ENCODE data around the gene PDCD1LG2. TPM values are rescaled to one million over a fixed set of nuclear protein-coding genes. Genes with fewer than 3 reads are reported as not detected.
"Not testable (repeated sequence)": the region's sequence is repeated elsewhere in the genome, so short reads cannot be mapped to it uniquely, and the experiment has no call there.

The PDCD1LG2 gene
- polyA plus RNA-seq, 2 donors, result 0.18 to 0.19 TPM

- WGBS, 2 donors, result 59 to 94% methylated on average over 1 of the region's 1 CpG
- Histone ChIP-seq H3K27ac (ENCODE audit: low read depth in 2 of 2, low read length in 1 of 2) (no peak overlapping the region), H3K9me3 (ENCODE audit: control insufficient read depth in 2 of 2, insufficient read depth in 1 of 2, low read depth in 1 of 2, low read length in 1 of 2) (no peaks in the 10 kb centered on the region), H3K4me3 (ENCODE audit: low read depth in 1 of 2, low read length in 2 of 2) (no peak overlapping the region), H3K36me3 (ENCODE audit: control insufficient read depth in 2 of 2, insufficient read depth in 2 of 2, low read length in 1 of 2) (no peaks in the 10 kb centered on the region), H3K27me3 (ENCODE audit: control insufficient read depth in 1 of 2, insufficient read depth in 2 of 2, low read length in 2 of 2) (no peaks in the 10 kb centered on the region), H3K4me1 (ENCODE audit: control insufficient read depth in 2 of 2, insufficient read depth in 2 of 2, low read length in 1 of 2) (peaks cover 0 to 5% of the 10 kb centered on the region in 2 donors)
Observed at GRCh38 chr9:5492965-5493678, 17.2 kb upstream of the PDCD1LG2 start.

GRCh38 chr9:5493679-5494511 lies 16.4 kb upstream of the PDCD1LG2 start:
- Histone ChIP-seq H3K27ac (ENCODE audit: low read depth in 2 of 2, low read length in 1 of 2) (peak overlapping the region; percentile 8 to 51), H3K27me3 (ENCODE audit: control insufficient read depth in 1 of 2, insufficient read depth in 2 of 2, low read length in 2 of 2) (no peaks in the 10 kb centered on the region), H3K36me3 (ENCODE audit: control insufficient read depth in 2 of 2, insufficient read depth in 2 of 2, low read length in 1 of 2) (no peaks in the 10 kb centered on the region), H3K9me3 (ENCODE audit: control insufficient read depth in 2 of 2, insufficient read depth in 1 of 2, low read depth in 1 of 2, low read length in 1 of 2) (no peaks in the 10 kb centered on the region), H3K4me1 (ENCODE audit: control insufficient read depth in 2 of 2, insufficient read depth in 2 of 2, low read length in 1 of 2) (peaks cover 0 to 5% of the 10 kb centered on the region in 2 donors), H3K4me3 (ENCODE audit: low read depth in 1 of 2, low read length in 2 of 2) (no peak overlapping the region)
- 65 to 71% methylated on average over 8 of the region's 8 CpGs for WGBS, 2 donors

GRCh38 chr9:5494765-5495164 lies 15.6 kb upstream of the PDCD1LG2 start:
- not testable (repeated sequence) for H3K27me3 ChIP-seq (ENCODE audit: control insufficient read depth in 1 of 2, insufficient read depth in 2 of 2, low read length in 2 of 2); H3K9me3 ChIP-seq (ENCODE audit: control insufficient read depth in 2 of 2, insufficient read depth in 1 of 2, low read depth in 1 of 2, low read length in 1 of 2); H3K4me3 ChIP-seq (ENCODE audit: low read depth in 1 of 2, low read length in 2 of 2); H3K4me1 ChIP-seq (ENCODE audit: control insufficient read depth in 2 of 2, insufficient read depth in 2 of 2, low read length in 1 of 2); H3K36me3 ChIP-seq (ENCODE audit: control insufficient read depth in 2 of 2, insufficient read depth in 2 of 2, low read length in 1 of 2); H3K27ac ChIP-seq (ENCODE audit: low read depth in 2 of 2, low read length in 1 of 2)
- WGBS, 2 donors, result 81 to 82% methylated on average over 3 of the region's 3 CpGs

GRCh38 chr9:5499157-5499556 lies 11.2 kb upstream of the PDCD1LG2 start:
- 97 to 100% methylated on average over 1 of the region's 1 CpG for WGBS, 2 donors
- H3K4me3 ChIP-seq (ENCODE audit: low read depth in 1 of 2, low read length in 2 of 2), result no peak overlapping the region
- peaks cover 2 to 5% of the 10 kb centered on the region in 2 donors for H3K4me1 ChIP-seq (ENCODE audit: control insufficient read depth in 2 of 2, insufficient read depth in 2 of 2, low read length in 1 of 2)
- H3K9me3 ChIP-seq (ENCODE audit: control insufficient read depth in 2 of 2, insufficient read depth in 1 of 2, low read depth in 1 of 2, low read length in 1 of 2), result no peaks in the 10 kb centered on the region
- H3K27me3 ChIP-seq (ENCODE audit: control insufficient read depth in 1 of 2, insufficient read depth in 2 of 2, low read length in 2 of 2), result no peaks in the 10 kb centered on the region
- H3K27ac ChIP-seq (ENCODE audit: low read depth in 2 of 2, low read length in 1 of 2), result no peak overlapping the region
- H3K36me3 ChIP-seq (ENCODE audit: control insufficient read depth in 2 of 2, insufficient read depth in 2 of 2, low read length in 1 of 2), result no peaks in the 10 kb centered on the region

GRCh38 chr9:5499889-5500398 lies 10.4 kb upstream of the PDCD1LG2 start:
- no peaks in the 10 kb centered on the region for H3K27me3 ChIP-seq (ENCODE audit: control insufficient read depth in 1 of 2, insufficient read depth in 2 of 2, low read length in 2 of 2)
- WGBS, 2 donors, result 76 to 79% methylated on average over 4 of the region's 4 CpGs
- H3K9me3 ChIP-seq (ENCODE audit: control insufficient read depth in 2 of 2, insufficient read depth in 1 of 2, low read depth in 1 of 2, low read length in 1 of 2), result no peaks in the 10 kb centered on the region
- no peak overlapping the region for H3K27ac ChIP-seq (ENCODE audit: low read depth in 2 of 2, low read length in 1 of 2)
- no peaks in the 10 kb centered on the region for H3K36me3 ChIP-seq (ENCODE audit: control insufficient read depth in 2 of 2, insufficient read depth in 2 of 2, low read length in 1 of 2)
- peaks cover 2 to 4% of the 10 kb centered on the region in 2 donors for H3K4me1 ChIP-seq (ENCODE audit: control insufficient read depth in 2 of 2, insufficient read depth in 2 of 2, low read length in 1 of 2)
- no peak overlapping the region for H3K4me3 ChIP-seq (ENCODE audit: low read depth in 1 of 2, low read length in 2 of 2)

GRCh38 chr9:5500441-5501235 lies 9.7 kb upstream of the PDCD1LG2 start:
- 72 to 74% methylated on average over 18 of the region's 18 CpGs for WGBS, 2 donors
- no peak overlapping the region for H3K27ac ChIP-seq (ENCODE audit: low read depth in 2 of 2, low read length in 1 of 2)

GRCh38 chr9:5502553-5502952 lies 7.8 kb upstream of the PDCD1LG2 start:
- 89 to 96% methylated on average over 6 of the region's 6 CpGs for WGBS, 2 donors
- H3K27ac ChIP-seq (ENCODE audit: low read depth in 2 of 2, low read length in 1 of 2), result no peak overlapping the region
- H3K4me1 ChIP-seq (ENCODE audit: control insufficient read depth in 2 of 2, insufficient read depth in 2 of 2, low read length in 1 of 2), result peaks cover 2 to 4% of the 10 kb centered on the region in 2 donors
- no peaks in the 10 kb centered on the region for H3K9me3 ChIP-seq (ENCODE audit: control insufficient read depth in 2 of 2, insufficient read depth in 1 of 2, low read depth in 1 of 2, low read length in 1 of 2)
- H3K27me3 ChIP-seq (ENCODE audit: control insufficient read depth in 1 of 2, insufficient read depth in 2 of 2, low read length in 2 of 2), result no peaks in the 10 kb centered on the region
- no peaks in the 10 kb centered on the region for H3K36me3 ChIP-seq (ENCODE audit: control insufficient read depth in 2 of 2, insufficient read depth in 2 of 2, low read length in 1 of 2)
- no peak overlapping the region for H3K4me3 ChIP-seq (ENCODE audit: low read depth in 1 of 2, low read length in 2 of 2)

More at GRCh38 chr9:5500441-5501235, 9.7 kb upstream of the PDCD1LG2 start:
- Histone ChIP-seq H3K27me3 (ENCODE audit: control insufficient read depth in 1 of 2, insufficient read depth in 2 of 2, low read length in 2 of 2) (no peaks in the 10 kb centered on the region), H3K4me3 (ENCODE audit: low read depth in 1 of 2, low read length in 2 of 2) (no peak overlapping the region), H3K4me1 (ENCODE audit: control insufficient read depth in 2 of 2, insufficient read depth in 2 of 2, low read length in 1 of 2) (peaks cover 2 to 4% of the 10 kb centered on the region in 2 donors), H3K36me3 (ENCODE audit: control insufficient read depth in 2 of 2, insufficient read depth in 2 of 2, low read length in 1 of 2) (no peaks in the 10 kb centered on the region), H3K9me3 (ENCODE audit: control insufficient read depth in 2 of 2, insufficient read depth in 1 of 2, low read depth in 1 of 2, low read length in 1 of 2) (no peaks in the 10 kb centered on the region)

GRCh38 chr9:5509573-5509972 lies 758 bp upstream of the PDCD1LG2 start:
- Histone ChIP-seq H3K4me1 (ENCODE audit: control insufficient read depth in 2 of 2, insufficient read depth in 2 of 2, low read length in 1 of 2) (no peaks in the 10 kb centered on the region), H3K4me3 (ENCODE audit: low read depth in 1 of 2, low read length in 2 of 2) (no peak overlapping the region), H3K9me3 (ENCODE audit: control insufficient read depth in 2 of 2, insufficient read depth in 1 of 2, low read depth in 1 of 2, low read length in 1 of 2) (no peaks in the 10 kb centered on the region), H3K27me3 (ENCODE audit: control insufficient read depth in 1 of 2, insufficient read depth in 2 of 2, low read length in 2 of 2) (no peaks in the 10 kb centered on the region), H3K36me3 (ENCODE audit: control insufficient read depth in 2 of 2, insufficient read depth in 2 of 2, low read length in 1 of 2) (no peaks in the 10 kb centered on the region), H3K27ac (ENCODE audit: low read depth in 2 of 2, low read length in 1 of 2) (no peak overlapping the region)
- 64 to 77% methylated on average over 2 of the region's 2 CpGs for WGBS, 2 donors

- Histone ChIP-seq H3K9me3 (ENCODE audit: control insufficient read depth in 2 of 2, insufficient read depth in 1 of 2, low read depth in 1 of 2, low read length in 1 of 2) (no peaks in the 10 kb centered on the region), H3K36me3 (ENCODE audit: control insufficient read depth in 2 of 2, insufficient read depth in 2 of 2, low read length in 1 of 2) (no peaks in the 10 kb centered on the region), H3K4me1 (ENCODE audit: control insufficient read depth in 2 of 2, insufficient read depth in 2 of 2, low read length in 1 of 2) (no peaks in the 10 kb centered on the region), H3K27me3 (ENCODE audit: control insufficient read depth in 1 of 2, insufficient read depth in 2 of 2, low read length in 2 of 2) (no peaks in the 10 kb centered on the region), H3K27ac (ENCODE audit: low read depth in 2 of 2, low read length in 1 of 2) (peak overlapping the region in 1 of 2 donors; percentile 8), H3K4me3 (ENCODE audit: low read depth in 1 of 2, low read length in 2 of 2) (no peak overlapping the region)
- WGBS, 2 donors, result 72 to 79% methylated on average over 3 of the region's 3 CpGs
Observed at GRCh38 chr9:5510989-5511388, 658 bp downstream of the PDCD1LG2 start.
